Measurements from ENCODE around the gene GLIS1. TPM values are rescaled to one million over a fixed set of nuclear protein-coding genes. Genes with fewer than 3 reads are reported as not detected.

GLIS1 gene
- total RNA-seq, 1 experiment from 2014 or later, result not detected

DNA sequence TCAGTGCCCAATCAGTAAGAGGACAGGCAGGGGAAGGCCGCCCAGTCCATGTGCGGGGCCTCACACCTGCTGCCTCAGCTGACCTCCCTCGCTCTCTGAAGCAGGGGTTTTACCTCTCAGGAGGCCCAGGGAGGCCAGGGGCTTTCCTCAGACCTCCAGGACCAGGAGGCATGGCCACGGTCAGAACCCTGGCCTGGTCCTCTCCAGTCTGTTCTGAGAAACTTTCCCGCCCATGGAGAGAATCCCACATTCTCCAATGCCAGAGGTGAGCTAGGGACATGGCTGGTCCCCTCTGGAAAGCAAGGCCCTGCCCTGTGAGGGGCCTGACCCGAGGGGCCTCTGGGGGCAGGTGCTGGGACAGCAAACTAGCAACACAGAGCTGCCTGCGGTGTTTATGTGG lies 211.6 kb downstream of the GLIS1 start:
- Histone ChIP-seq H4K20me1 (ENCODE audit: insufficient read depth) (no peaks in the 10 kb centered on the region), H2AFZ (no peak overlapping the region), H3K27ac (no peak overlapping the region), H3K9me2 (ENCODE audit: insufficient read depth) (no peaks in the 10 kb centered on the region), H3F3A (ENCODE audit: insufficient read depth, low read depth) (no peaks in the 10 kb centered on the region), H3K27me3 (ENCODE audit: insufficient read depth, low read depth) (no peaks in the 10 kb centered on the region; the same call in 1 of the 2 replicates), H3K36me3 (ENCODE audit: low read depth) (no peaks in the 10 kb centered on the region), H3K79me2 (ENCODE audit: low read depth) (no peaks in the 10 kb centered on the region), H3K9me3 (ENCODE audit: insufficient read depth, low read depth) (no peaks in the 10 kb centered on the region), H3K4me1 (replicated peaks; ENCODE audit: insufficient read depth) (peaks cover 11% of the 10 kb centered on the region), H3K4me3 (no peak overlapping the region), H3K4me2 (no peak overlapping the region)
- CTCF ChIA-PET, result no interaction called here
- intact Hi-C loops (cut with micrococcal nuclease; ENCODE audit: unreplicated experiment), result no loop called here
- DNase-seq, result no peak
- POLR2A ChIA-PET (ENCODE audit: unreplicated experiment), result no interaction called here
- no TSS peak for BruUV-seq (replicated peaks)
- TF ChIP-seq CTCF (conservative IDR thresholded peaks at IDR 0.05), result no peak
- no peak for TF ChIP-seq EZH2 (IDR thresholded peaks at IDR 0.05; ENCODE audit: low read depth)

DNA sequence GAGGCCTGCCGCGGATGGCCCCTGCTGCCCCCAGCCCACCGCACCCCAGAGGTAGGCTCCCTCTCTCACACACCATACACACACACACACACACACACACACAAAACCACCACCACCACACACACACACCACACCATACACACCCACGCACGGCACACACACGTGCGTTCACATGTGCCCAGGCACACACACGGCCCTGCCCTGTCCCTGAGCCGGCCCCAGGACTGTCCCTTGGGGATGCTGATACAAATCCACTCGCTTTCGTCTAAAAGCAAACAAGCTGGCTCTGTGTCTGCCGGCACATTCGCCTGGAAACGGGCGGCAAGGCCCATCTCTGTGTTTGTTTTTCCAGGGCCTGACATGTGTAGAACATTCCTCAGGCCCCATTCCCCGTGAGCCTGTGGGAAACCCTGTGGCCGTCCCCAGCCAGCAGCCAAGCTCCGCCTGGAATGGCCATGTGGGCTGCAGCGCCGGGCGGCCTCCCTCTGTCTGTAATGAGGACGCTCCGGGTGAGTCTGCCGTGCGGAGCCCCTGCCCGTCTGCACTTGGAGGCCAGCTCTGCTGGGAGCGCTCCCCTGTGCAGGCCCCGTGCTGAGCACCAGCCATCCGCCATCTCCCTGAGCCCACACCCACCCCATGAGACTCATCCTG lies 212.4 kb downstream of the GLIS1 start:
- Histone ChIP-seq H3K4me1 (replicated peaks; ENCODE audit: insufficient read depth) (peaks cover 11% of the 10 kb centered on the region), H3K36me3 (ENCODE audit: low read depth) (no peaks in the 10 kb centered on the region), H3K27ac (no peak overlapping the region), H3K9me2 (ENCODE audit: insufficient read depth) (no peaks in the 10 kb centered on the region), H4K20me1 (ENCODE audit: insufficient read depth) (no peaks in the 10 kb centered on the region), H3K27me3 (ENCODE audit: insufficient read depth, low read depth) (no peaks in the 10 kb centered on the region; the same call in 1 of the 2 replicates), H3K9me3 (ENCODE audit: insufficient read depth, low read depth) (no peaks in the 10 kb centered on the region), H3K4me3 (no peak overlapping the region), H3K79me2 (ENCODE audit: low read depth) (no peaks in the 10 kb centered on the region), H3F3A (ENCODE audit: insufficient read depth, low read depth) (no peaks in the 10 kb centered on the region), H2AFZ (no peak overlapping the region), H3K4me2 (no peak overlapping the region)
- POLR2A ChIA-PET (ENCODE audit: unreplicated experiment), result no interaction called here
- no peak for DNase-seq
- CTCF ChIA-PET, result no interaction called here
- BruUV-seq (replicated peaks), result no TSS peak
- TF ChIP-seq EZH2 (IDR thresholded peaks at IDR 0.05; ENCODE audit: low read depth), result no peak
- TF ChIP-seq CTCF (conservative IDR thresholded peaks at IDR 0.05), result no peak
- intact Hi-C loops (cut with micrococcal nuclease; ENCODE audit: unreplicated experiment), result no loop called here

GRCh38 chr1:53525595-53525994 lies 213.4 kb downstream of the GLIS1 start:
- intact Hi-C loops (cut with micrococcal nuclease; ENCODE audit: unreplicated experiment), result no loop called here
- Histone ChIP-seq H3K27me3 (ENCODE audit: insufficient read depth, low read depth) (no peaks in the 10 kb centered on the region; the same call in 1 of the 2 replicates), H4K20me1 (ENCODE audit: insufficient read depth) (no peaks in the 10 kb centered on the region), H2AFZ (no peak overlapping the region), H3F3A (ENCODE audit: insufficient read depth, low read depth) (no peaks in the 10 kb centered on the region), H3K9me3 (ENCODE audit: insufficient read depth, low read depth) (no peaks in the 10 kb centered on the region), H3K36me3 (ENCODE audit: low read depth) (no peaks in the 10 kb centered on the region), H3K27ac (no peak overlapping the region), H3K4me3 (no peak overlapping the region), H3K4me2 (no peak overlapping the region), H3K4me1 (replicated peaks; ENCODE audit: insufficient read depth) (peaks cover 11% of the 10 kb centered on the region), H3K79me2 (ENCODE audit: low read depth) (no peaks in the 10 kb centered on the region), H3K9me2 (ENCODE audit: insufficient read depth) (no peaks in the 10 kb centered on the region)
- TF ChIP-seq CTCF (conservative IDR thresholded peaks at IDR 0.05) (no peak), EZH2 (IDR thresholded peaks at IDR 0.05; ENCODE audit: low read depth) (no peak)
- CTCF ChIA-PET, result no interaction called here
- POLR2A ChIA-PET (ENCODE audit: unreplicated experiment), result no interaction called here
- BruUV-seq (replicated peaks), result no TSS peak
- DNase-seq, result no peak

Measured in PC-9 (cell line).